Measurements from ENCODE around the gene GSDME. TPM values are rescaled to one million over a fixed set of nuclear protein-coding genes. Genes with fewer than 3 reads are reported as not detected.

GSDME gene
- total RNA-seq, 1 donor from 2014 or later, result 23.6 TPM

GRCh38 chr7:24748521-24748920, 8.7 kb downstream of the GSDME start:
- H3K27me3 Mint-ChIP-seq (ENCODE audit: low read depth), result no peaks in the 10 kb centered on the region
- H3K36me3 Mint-ChIP-seq (ENCODE audit: low read depth), result peaks cover 7% of the 10 kb centered on the region
- no peak overlapping the region for H3K4me3 Mint-ChIP-seq (ENCODE audit: unreplicated experiment)
- no peaks in the 10 kb centered on the region for H3K9me3 Mint-ChIP-seq (ENCODE audit: low read depth)
- peaks cover 14% of the 10 kb centered on the region for H3K4me1 Mint-ChIP-seq (ENCODE audit: low read depth)
- TF ChIP-seq, protein P1, sequence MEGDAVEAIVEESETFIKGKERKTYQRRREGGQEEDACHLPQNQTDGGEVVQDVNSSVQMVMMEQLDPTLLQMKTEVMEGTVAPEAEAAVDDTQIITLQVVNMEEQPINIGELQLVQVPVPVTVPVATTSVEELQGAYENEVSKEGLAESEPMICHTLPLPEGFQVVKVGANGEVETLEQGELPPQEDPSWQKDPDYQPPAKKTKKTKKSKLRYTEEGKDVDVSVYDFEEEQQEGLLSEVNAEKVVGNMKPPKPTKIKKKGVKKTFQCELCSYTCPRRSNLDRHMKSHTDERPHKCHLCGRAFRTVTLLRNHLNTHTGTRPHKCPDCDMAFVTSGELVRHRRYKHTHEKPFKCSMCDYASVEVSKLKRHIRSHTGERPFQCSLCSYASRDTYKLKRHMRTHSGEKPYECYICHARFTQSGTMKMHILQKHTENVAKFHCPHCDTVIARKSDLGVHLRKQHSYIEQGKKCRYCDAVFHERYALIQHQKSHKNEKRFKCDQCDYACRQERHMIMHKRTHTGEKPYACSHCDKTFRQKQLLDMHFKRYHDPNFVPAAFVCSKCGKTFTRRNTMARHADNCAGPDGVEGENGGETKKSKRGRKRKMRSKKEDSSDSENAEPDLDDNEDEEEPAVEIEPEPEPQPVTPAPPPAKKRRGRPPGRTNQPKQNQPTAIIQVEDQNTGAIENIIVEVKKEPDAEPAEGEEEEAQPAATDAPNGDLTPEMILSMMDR (IDR thresholded peaks at IDR 0.05), result no peak
- no peak for DNase-seq (ENCODE audit: low spot score)
- H3K27ac Mint-ChIP-seq (ENCODE audit: unreplicated experiment), result no peak overlapping the region

- Mint-ChIP-seq H3K27ac (ENCODE audit: unreplicated experiment) (no peak overlapping the region), H3K9me3 (ENCODE audit: low read depth) (no peaks in the 10 kb centered on the region), H3K27me3 (ENCODE audit: low read depth) (no peaks in the 10 kb centered on the region), H3K36me3 (ENCODE audit: low read depth) (peaks cover 7% of the 10 kb centered on the region), H3K4me1 (ENCODE audit: low read depth) (peaks cover 30% of the 10 kb centered on the region), H3K4me3 (ENCODE audit: unreplicated experiment) (no peak overlapping the region)
- TF ChIP-seq, protein P1 (IDR thresholded peaks at IDR 0.05), result no peak
- DNase-seq (ENCODE audit: low spot score), result no peak
Observed at GRCh38 chr7:24745355-24745754, 11.9 kb downstream of the GSDME start.

- DNase-seq (ENCODE audit: low spot score), result no peak
- peaks cover 45% of the 10 kb centered on the region for H3K4me1 Mint-ChIP-seq (ENCODE audit: low read depth)
- H3K4me3 Mint-ChIP-seq (ENCODE audit: unreplicated experiment), result no peak overlapping the region
- peaks cover 12% of the 10 kb centered on the region for H3K36me3 Mint-ChIP-seq (ENCODE audit: low read depth)
- H3K27ac Mint-ChIP-seq (ENCODE audit: unreplicated experiment), result peak overlapping the region; percentile 18
- no peaks in the 10 kb centered on the region for H3K27me3 Mint-ChIP-seq (ENCODE audit: low read depth)
- TF ChIP-seq, protein P1 (IDR thresholded peaks at IDR 0.05), result no peak
- peaks cover 11% of the 10 kb centered on the region for H3K9me3 Mint-ChIP-seq (ENCODE audit: low read depth)
Observed at GRCh38 chr7:24743471-24743870, 13.8 kb downstream of the GSDME start.

GRCh38 chr7:24742506-24743162, 14.6 kb downstream of the GSDME start:
- Mint-ChIP-seq H3K4me3 (ENCODE audit: unreplicated experiment) (peak overlapping the region; percentile 21), H3K27ac (ENCODE audit: unreplicated experiment) (peak overlapping the region; percentile 99), H3K36me3 (ENCODE audit: low read depth) (peaks cover 15% of the 10 kb centered on the region), H3K4me1 (ENCODE audit: low read depth) (peaks cover 51% of the 10 kb centered on the region), H3K27me3 (ENCODE audit: low read depth) (no peaks in the 10 kb centered on the region), H3K9me3 (ENCODE audit: low read depth) (peaks cover 19% of the 10 kb centered on the region)
- no peak for DNase-seq (ENCODE audit: low spot score)
- TF ChIP-seq, protein P1 (IDR thresholded peaks at IDR 0.05), result no peak

DNA sequence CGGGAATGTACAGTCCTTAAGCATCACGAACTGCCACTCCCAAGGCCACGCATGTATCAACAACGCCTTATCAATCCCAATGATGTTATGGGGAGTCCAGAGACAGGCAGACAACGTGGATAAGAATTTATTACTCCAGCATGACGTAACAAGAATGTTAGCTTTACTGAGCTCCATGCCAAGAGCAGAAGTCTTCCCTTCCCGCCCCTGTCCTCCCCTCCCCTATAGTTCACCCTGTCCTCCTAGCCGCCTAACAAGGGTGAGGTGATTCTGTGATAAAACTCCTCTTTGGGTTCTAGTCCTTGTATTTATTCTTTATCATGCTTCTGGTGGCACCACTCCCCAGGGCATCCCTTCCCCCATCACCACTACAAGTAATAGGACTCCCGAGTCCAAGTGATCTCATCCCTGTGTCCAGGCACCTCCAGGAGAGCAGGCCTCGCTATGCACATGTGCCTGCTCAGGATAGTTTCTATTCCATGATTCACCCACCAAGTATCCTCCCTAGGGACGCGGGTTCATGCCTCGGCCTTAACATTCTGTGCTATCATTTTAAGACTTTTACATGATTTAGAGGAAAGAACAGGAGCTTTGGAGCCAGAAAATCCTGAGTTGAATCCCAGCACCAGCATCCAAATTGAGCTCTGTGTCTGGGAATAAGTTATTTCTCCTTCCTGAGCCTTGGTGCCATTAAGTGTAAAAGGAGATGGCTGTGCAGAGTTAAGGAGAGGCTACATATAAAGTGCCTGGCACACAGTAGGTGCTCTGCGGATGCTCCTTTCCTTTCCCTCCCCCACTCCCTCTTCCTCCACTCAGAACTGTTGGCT, 15.4 kb downstream of the GSDME start:
- peak overlapping the region; percentile 21 for H3K4me3 Mint-ChIP-seq (ENCODE audit: unreplicated experiment)
- H3K36me3 Mint-ChIP-seq (ENCODE audit: low read depth), result peaks cover 12% of the 10 kb centered on the region
- no peak for DNase-seq (ENCODE audit: low spot score)
- H3K9me3 Mint-ChIP-seq (ENCODE audit: low read depth), result peaks cover 22% of the 10 kb centered on the region
- H3K27ac Mint-ChIP-seq (ENCODE audit: unreplicated experiment), result peak overlapping the region; percentile 99
- H3K27me3 Mint-ChIP-seq (ENCODE audit: low read depth), result no peaks in the 10 kb centered on the region
- TF ChIP-seq, protein P1 (IDR thresholded peaks at IDR 0.05), result no peak
- H3K4me1 Mint-ChIP-seq (ENCODE audit: low read depth), result peaks cover 59% of the 10 kb centered on the region
